PC-3 (cell line): ENCODE measurements around the gene RALA. TPM values are rescaled to one million over a fixed set of nuclear protein-coding genes. Genes with fewer than 3 reads are reported as not detected.
A peak's percentile ranks its signal among the peaks of the same experiment; 100 is the strongest.

Experiments used
- ATAC-seq: fragments of 200-7000 bp; cut with Tn5 transposase; 2 replicates; pipeline ENCODE4 v1.9.1; 2020; ENCODE audit warnings: mild to moderate bottlenecking, moderate library complexity
- BruUV-seq: library from RNA; stranded (reverse); fragments of 400-500 nt; replicated peaks from 2 replicates; lab custom pipeline; 2021; lab: Mats Ljungman, UMichigan
- CTCF ChIA-PET: fragments of 300-600 bp; sonication (Branson Sonifier 250); formaldehyde crosslinking; loops from one replicate; lab custom pipeline; 2022; ENCODE audit warnings: antibody characterized with exemption; lab: Charles Lee
- POLR2A ChIA-PET: fragments of 300-600 bp; sonication (Branson Sonifier 250); formaldehyde crosslinking; loops from one replicate; lab custom pipeline; 2022; ENCODE audit warnings: antibody characterized with exemption; ENCODE audit not compliant: unreplicated experiment; lab: Charles Lee
- DNase-seq: peaks from one replicate; pipeline ENCODE4 v3.0.0-alpha.2; 2015
- H2AFZ ChIP-seq: fragments of 300-600 bp; sonication (generic); 2 replicates; pipeline ENCODE4 v1.6.0; 2016; ENCODE audit warnings: antibody characterized with exemption, low read length
- H3F3A ChIP-seq: fragments of 300-600 bp; sonication (generic); one replicate; pipeline ENCODE4 v1.6.0; 2017; ENCODE audit warnings: antibody characterized with exemption, low read length, control low read depth, mild to moderate bottlenecking; ENCODE audit not compliant: unreplicated experiment
- H3K27ac ChIP-seq: fragments of 300-600 bp; sonication (generic); 2 replicates; pipeline ENCODE4 v1.5.1; 2016; ENCODE audit warnings: mild to moderate bottlenecking, low read length
- H3K27me3 ChIP-seq: fragments of 300-600 bp; sonication (generic); 2 replicates; pipeline ENCODE4 v1.6.1; 2016; ENCODE audit warnings: low read length, mixed read lengths
- H3K36me3 ChIP-seq: fragments of 300-600 bp; sonication (generic); 2 replicates; pipeline ENCODE4 v1.6.1; 2016; ENCODE audit warnings: low read depth, mixed run types, low read length, mixed read lengths
- H3K4me1 ChIP-seq: fragments of 300-600 bp; sonication (generic); 2 replicates; pipeline ENCODE4 v1.5.1; 2016; ENCODE audit warnings: low read length; ENCODE audit not compliant: insufficient read depth
- H3K4me2 ChIP-seq: fragments of 300-600 bp; sonication (generic); 2 replicates; pipeline ENCODE4 v1.6.0; 2016; ENCODE audit warnings: low read length
- H3K4me3 ChIP-seq: fragments of 300-600 bp; sonication (generic); 2 replicates; pipeline ENCODE4 v1.5.1; 2016; ENCODE audit warnings: mild to moderate bottlenecking, low read length, mixed read lengths
- H3K79me2 ChIP-seq: fragments of 300-600 bp; sonication (generic); 2 replicates; pipeline ENCODE4 v1.6.1; 2017; ENCODE audit warnings: low read length, mixed read lengths
- H3K9ac ChIP-seq: fragments of 300-600 bp; sonication (generic); 2 replicates; pipeline ENCODE4 v1.6.0; 2016; ENCODE audit warnings: mild to moderate bottlenecking, low read length
- H3K9me2 ChIP-seq: fragments of 300-600 bp; sonication (generic); replicated peaks from 2 replicates; pipeline ENCODE4 v1.6.1; 2016; ENCODE audit warnings: mixed run types, low read length, mixed read lengths
- H3K9me3 ChIP-seq: fragments of 300-600 bp; sonication (generic); 2 replicates; pipeline ENCODE4 v1.6.1; 2016; ENCODE audit warnings: low read length, mixed read lengths
- H4K20me1 ChIP-seq: fragments of 300-600 bp; sonication (generic); 2 replicates; pipeline ENCODE4 v1.6.1; 2016; ENCODE audit warnings: low read length, mixed read lengths
- EZH2 ChIP-seq: fragments of 300-600 bp; sonication (generic); IDR thresholded peaks from one replicate; pipeline ENCODE4 v1.6.1; 2017; ENCODE audit warnings: antibody characterized with exemption, mild to moderate bottlenecking, low read length; ENCODE audit not compliant: unreplicated experiment
- EZH2phosphoT487 ChIP-seq: fragments of 300-600 bp; sonication (generic); IDR thresholded peaks from 2 replicates; pipeline ENCODE4 v1.6.1; 2018; ENCODE audit warnings: mild to moderate bottlenecking, antibody characterized with exemption, low read length, borderline replicate concordance
- intact Hi-C: fragments of 100-400 bp; cut with micrococcal nuclease; formaldehyde crosslinking; loops from 2 replicates; pipeline ENCODE4 v1.9.0; 2023
- total RNA-seq: library from RNA; depleted of rRNA; stranded (reverse); fragments of >200 nt; gene quantifications from 2 replicates; pipeline ENCODE4 v1.2.3, GENCODE V29; 2014
- TF ChIP-seq, protein P1 (sequence below): fragments of 300-600 bp; sonication (generic); conservative IDR thresholded peaks from 2 replicates; pipeline ENCODE4 v1.5.1; 2017; ENCODE audit warnings: antibody characterized with exemption, low read depth, mild to moderate bottlenecking, low read length

Gene RALA
- total RNA-seq, 1 experiment from 2014 or later, result 12.9 TPM

DNA sequence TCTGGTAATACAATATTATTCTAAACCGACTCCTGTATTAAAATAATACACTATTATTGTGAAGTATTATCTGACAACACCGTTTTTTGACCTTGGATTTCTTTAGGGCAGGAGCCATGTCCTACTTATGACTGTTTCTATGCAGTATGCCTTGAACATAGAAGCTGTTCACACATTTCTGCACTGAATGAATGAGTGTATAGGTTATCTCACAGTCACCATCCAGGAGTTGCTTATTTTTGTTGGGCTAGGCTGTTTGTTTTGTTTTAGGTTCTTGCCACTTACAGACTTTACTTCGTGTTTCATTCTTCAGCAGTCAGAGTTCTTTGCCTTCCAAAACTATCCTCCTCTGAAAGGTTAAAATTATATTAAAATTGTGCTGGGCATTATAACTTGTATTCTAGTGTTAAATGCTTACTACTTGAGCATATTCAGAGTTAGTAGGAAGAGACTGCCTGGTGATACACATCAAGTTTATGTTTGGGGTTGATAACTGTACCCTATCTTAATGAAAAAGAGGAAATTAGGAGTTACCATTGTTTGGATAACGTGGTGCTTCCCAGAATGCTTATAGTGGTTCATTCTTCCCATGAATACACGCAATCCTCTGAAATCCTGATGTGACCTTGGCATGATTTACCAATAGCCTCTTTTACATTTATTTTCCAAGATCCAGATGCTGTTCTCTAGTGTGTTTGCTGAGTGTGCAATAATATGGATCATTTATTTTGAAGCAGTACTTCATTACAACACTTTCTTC lies 1.7 kb downstream of the RALA start:
- Histone ChIP-seq H3K36me3 (0 out of 2 replicates have a peak, but pooled peaks cover 1% of the 10 kb centered on the region), H3K27me3 (no peaks in the 10 kb centered on the region), H2AFZ (no peak overlapping the region), H3K79me2 (peaks cover 72% of the 10 kb centered on the region), H3K27ac (no peak overlapping the region), H4K20me1 (peaks cover 22% of the 10 kb centered on the region), H3K4me1 (peaks cover 50% of the 10 kb centered on the region), H3F3A (peaks cover 4% of the 10 kb centered on the region), H3K9me3 (no peaks in the 10 kb centered on the region), H3K9me2 (no peaks in the 10 kb centered on the region), H3K4me3 (peak overlapping the region; percentile 83), H3K4me2 (peak overlapping the region; percentile 84), H3K9ac (peak overlapping the region; percentile 99; the same call in 1 of the 2 replicates)
- TF ChIP-seq, protein P1, sequence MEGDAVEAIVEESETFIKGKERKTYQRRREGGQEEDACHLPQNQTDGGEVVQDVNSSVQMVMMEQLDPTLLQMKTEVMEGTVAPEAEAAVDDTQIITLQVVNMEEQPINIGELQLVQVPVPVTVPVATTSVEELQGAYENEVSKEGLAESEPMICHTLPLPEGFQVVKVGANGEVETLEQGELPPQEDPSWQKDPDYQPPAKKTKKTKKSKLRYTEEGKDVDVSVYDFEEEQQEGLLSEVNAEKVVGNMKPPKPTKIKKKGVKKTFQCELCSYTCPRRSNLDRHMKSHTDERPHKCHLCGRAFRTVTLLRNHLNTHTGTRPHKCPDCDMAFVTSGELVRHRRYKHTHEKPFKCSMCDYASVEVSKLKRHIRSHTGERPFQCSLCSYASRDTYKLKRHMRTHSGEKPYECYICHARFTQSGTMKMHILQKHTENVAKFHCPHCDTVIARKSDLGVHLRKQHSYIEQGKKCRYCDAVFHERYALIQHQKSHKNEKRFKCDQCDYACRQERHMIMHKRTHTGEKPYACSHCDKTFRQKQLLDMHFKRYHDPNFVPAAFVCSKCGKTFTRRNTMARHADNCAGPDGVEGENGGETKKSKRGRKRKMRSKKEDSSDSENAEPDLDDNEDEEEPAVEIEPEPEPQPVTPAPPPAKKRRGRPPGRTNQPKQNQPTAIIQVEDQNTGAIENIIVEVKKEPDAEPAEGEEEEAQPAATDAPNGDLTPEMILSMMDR, result no peak
- TF ChIP-seq EZH2phosphoT487 (no peak), EZH2 (no peak)
- no TSS peak for BruUV-seq
- ChIA-PET POLR2A (interaction anchor here (0.5 to 0.6 kb wide), 3 partner anchors 21 to 87 kb away, joined by 4 to 14 read pairs (median 4); no protein-coding TSS in a partner anchor), CTCF (interaction anchor here (0.5 kb wide), 1 partner anchor 121 kb away, joined by 3 read pairs; no protein-coding TSS in a partner anchor)
- DNase-seq, result peak; percentile 13
- intact Hi-C loops, result loop anchor here (1.0 to 5.0 kb wide), 4 partner anchors 44 to 322 kb away; no protein-coding TSS in a partner anchor
- no peak for ATAC-seq

DNA sequence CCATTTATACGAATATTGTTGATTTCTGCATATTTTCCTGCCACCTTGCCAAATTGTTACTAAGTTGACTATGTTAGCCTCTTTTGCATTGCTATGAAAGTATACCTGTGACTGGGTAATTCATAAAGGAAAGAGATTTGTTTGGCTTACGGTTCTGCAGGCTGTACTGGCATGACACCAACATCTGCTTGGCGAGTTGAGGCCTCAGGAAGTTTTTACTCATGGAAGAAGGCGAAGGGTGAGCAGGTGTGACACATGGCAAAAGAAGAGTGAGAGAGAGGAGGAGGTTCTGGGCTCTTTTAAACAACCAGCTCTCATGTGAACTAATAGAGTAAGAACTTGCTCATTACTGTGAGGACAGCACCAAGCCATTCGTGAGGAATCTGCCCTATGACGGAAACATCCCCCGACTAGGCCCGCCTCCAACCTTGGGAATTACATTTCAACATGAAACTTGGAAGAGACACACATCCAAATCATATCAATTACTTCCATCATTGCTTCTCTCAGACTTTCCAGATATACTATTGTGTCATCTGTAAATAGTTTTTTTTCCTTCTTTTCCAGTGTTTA lies 8.4 kb downstream of the RALA start:
- CTCF ChIA-PET, result no interaction called here

More for the DNA sequence above, 8.4 kb downstream of the RALA start:
- Histone ChIP-seq H3K4me1 (peaks cover 9% of the 10 kb centered on the region; the same call in 1 of the 2 replicates), H3K27me3 (no peaks in the 10 kb centered on the region), H2AFZ (no peak overlapping the region), H3K36me3 (peaks cover 10% of the 10 kb centered on the region; the same call in 1 of the 2 replicates), H4K20me1 (no peaks in the 10 kb centered on the region; the same call in 1 of the 2 replicates), H3K9me3 (no peaks in the 10 kb centered on the region), H3K4me3 (no peak overlapping the region), H3F3A (no peaks in the 10 kb centered on the region), H3K79me2 (peaks cover 89% of the 10 kb centered on the region), H3K9ac (no peak overlapping the region), H3K4me2 (no peak overlapping the region), H3K9me2 (no peaks in the 10 kb centered on the region), H3K27ac (no peak overlapping the region)
- POLR2A ChIA-PET, result no interaction called here
- intact Hi-C loops, result no loop called here
- no peak for DNase-seq
- TF ChIP-seq EZH2, result no peak
- TF ChIP-seq EZH2phosphoT487, result no peak
- TF ChIP-seq, protein P1, result no peak
- no peak for ATAC-seq
- no TSS peak for BruUV-seq
